ENCODE data around the gene CLBA1. TPM values are rescaled to one million over a fixed set of nuclear protein-coding genes. Genes with fewer than 3 reads are reported as not detected.

The CLBA1 gene
- total RNA-seq, 2 experiments from 2014 or later, result 0.47 to 0.67 TPM

- Mint-ChIP-seq H3K27me3 (peaks cover 26% of the 10 kb centered on the region), H3K9me3 (no peaks in the 10 kb centered on the region), H3K4me1 (ENCODE audit: low read depth) (peaks cover 11% of the 10 kb centered on the region), H3K27ac (no peak overlapping the region), H3K4me3 (peak overlapping the region; percentile 14), H3K36me3 (ENCODE audit: low read depth) (no peaks in the 10 kb centered on the region)
- ATAC-seq, result no peak
- DNase-seq, result no peak
- TF ChIP-seq CTCF (IDR thresholded peaks at IDR 0.05), result no peak
- ChIA-PET POLR2A (interaction anchor here (0.6 to 0.8 kb wide), 4 partner anchors 40 to 67 kb away, joined by 3 to 4 read pairs (median 4); partner anchors contain the start of gene CDCA4), CTCF (interaction anchor here (1.6 kb wide), 1 partner anchor 67 kb away, joined by 8 read pairs; no protein-coding TSS in a partner anchor)
- intact Hi-C loops (cut with micrococcal nuclease), result no loop called here
Observed at GRCh38 chr14:104978746-104979691, 6.6 kb upstream of the CLBA1 start.

- no peaks in the 10 kb centered on the region for H3K36me3 Mint-ChIP-seq (ENCODE audit: low read depth)
- H3K27ac Mint-ChIP-seq, result no peak overlapping the region
- DNase-seq (no peak), ATAC-seq (no peak)
- TF ChIP-seq CTCF (IDR thresholded peaks at IDR 0.05), result no peak
- no peak overlapping the region for H3K4me3 Mint-ChIP-seq
- H3K27me3 Mint-ChIP-seq, result peaks cover 26% of the 10 kb centered on the region
- POLR2A ChIA-PET, result interaction anchor here (0.6 kb wide), 2 partner anchors 39 to 66 kb away, joined by 4 read pairs; no protein-coding TSS in a partner anchor
- CTCF ChIA-PET, result interaction anchor here (1.6 kb wide), 1 partner anchor 66 kb away, joined by 8 read pairs; no protein-coding TSS in a partner anchor
- H3K4me1 Mint-ChIP-seq (ENCODE audit: low read depth), result peaks cover 13% of the 10 kb centered on the region
- intact Hi-C loops (cut with micrococcal nuclease), result no loop called here
- no peaks in the 10 kb centered on the region for H3K9me3 Mint-ChIP-seq
Observed at GRCh38 chr14:104979758-104980610, 5.6 kb upstream of the CLBA1 start.

- Mint-ChIP-seq H3K9me3 (no peaks in the 10 kb centered on the region), H3K27ac (no peak overlapping the region), H3K4me1 (ENCODE audit: low read depth) (peaks cover 11% of the 10 kb centered on the region), H3K36me3 (ENCODE audit: low read depth) (no peaks in the 10 kb centered on the region), H3K4me3 (no peak overlapping the region), H3K27me3 (peaks cover 26% of the 10 kb centered on the region)
- POLR2A ChIA-PET, result interaction anchor here (0.9 to 1.3 kb wide), 2 partner anchors 13 to 40 kb away, joined by 3 to 4 read pairs; partner anchors contain the start of gene CDCA4
- no peak for DNase-seq
- intact Hi-C loops (cut with micrococcal nuclease), result no loop called here
- CTCF ChIA-PET, result interaction anchor here (1.1 to 2.2 kb wide), 2 partner anchors 45 to 65 kb away, joined by 5 to 11 read pairs; no protein-coding TSS in a partner anchor
- TF ChIP-seq CTCF (IDR thresholded peaks at IDR 0.05), result no peak
- ATAC-seq, result no peak
Observed at GRCh38 chr14:104980611-104981531, 4.7 kb upstream of the CLBA1 start.

- Mint-ChIP-seq H3K4me3 (no peak overlapping the region), H3K4me1 (ENCODE audit: low read depth) (peaks cover 8% of the 10 kb centered on the region), H3K27ac (no peak overlapping the region), H3K9me3 (no peaks in the 10 kb centered on the region), H3K36me3 (ENCODE audit: low read depth) (no peaks in the 10 kb centered on the region), H3K27me3 (peaks cover 18% of the 10 kb centered on the region)
- POLR2A ChIA-PET, result interaction anchor here (0.9 to 1.3 kb wide), 2 partner anchors 12 to 39 kb away, joined by 3 to 4 read pairs; partner anchors contain the start of gene CDCA4
- CTCF ChIA-PET, result interaction anchor here (1.1 to 2.2 kb wide), 2 partner anchors 44 to 64 kb away, joined by 5 to 11 read pairs; no protein-coding TSS in a partner anchor
- ATAC-seq, result no peak
- DNase-seq, result no peak
- TF ChIP-seq CTCF (IDR thresholded peaks at IDR 0.05), result no peak
- intact Hi-C loops (cut with micrococcal nuclease), result no loop called here
Observed at GRCh38 chr14:104981699-104982541, 3.7 kb upstream of the CLBA1 start.

Measured in activated CD8-positive, alpha-beta T cell treated with anti-CD3 and anti-CD28 coated beads for 36 hours (primary cell).